H1 (cell line): Measurements from ENCODE around the gene AHDC1. TPM values are rescaled to one million over a fixed set of nuclear protein-coding genes. Genes with fewer than 3 reads are reported as not detected.

ENCODE experiments used
- CTCF ChIA-PET: fragments of 300-600 bp; sonication (Branson Sonifier 250); formaldehyde crosslinking; loops from one replicate; lab custom pipeline; 2021; ENCODE audit not compliant: partially characterized antibody; lab: Charles Lee
- POLR2A ChIA-PET: fragments of 300-600 bp; sonication (Branson Sonifier 250); formaldehyde crosslinking; loops from one replicate; lab custom pipeline; 2021; ENCODE audit warnings: inconsistent platforms; ENCODE audit not compliant: partially characterized antibody; lab: Charles Lee
- DNase-seq, 2 experiments: peaks; one replicate each; pipeline versions ENCODE4 v3.0.0 to v3.0.0-alpha.2; 2010 to 2022; ENCODE audit warnings: low spot score in 2 of 2, low read depth in 1 of 2, mixed read lengths in 1 of 2
- FAIRE-seq: peaks from 2 replicates; lab custom pipeline; 2011; peaks lifted over from hg19 to GRCh38; lab: Jason Lieb, UNC
- H2AFZ ChIP-seq: 2 replicates; pipeline ENCODE4 v1.8.1; 2012; ENCODE audit warnings: low read length, inconsistent platforms
- H2AK5ac ChIP-seq: 2 replicates; pipeline ENCODE4 v1.6.1; 2013; ENCODE audit warnings: low read depth, low read length
- H2BK120ac ChIP-seq: replicated peaks from 2 replicates; pipeline ENCODE3; 2013; ENCODE audit warnings: low read depth, low read length, inconsistent platforms
- H2BK12ac ChIP-seq: 2 replicates; pipeline ENCODE4 v1.6.1; 2013; ENCODE audit warnings: low read depth, low read length
- H2BK15ac ChIP-seq: 2 replicates; pipeline ENCODE4 v1.6.1; 2013; ENCODE audit warnings: low read length
- H2BK20ac ChIP-seq: 2 replicates; pipeline ENCODE4 v1.6.1; 2013; ENCODE audit warnings: low read length
- H2BK5ac ChIP-seq: 2 replicates; pipeline ENCODE4 v1.6.1; 2013; ENCODE audit warnings: low read depth, low read length
- H3K14ac ChIP-seq: 2 replicates; pipeline ENCODE4 v1.6.1; 2013; ENCODE audit warnings: inconsistent platforms; ENCODE audit not compliant: insufficient read length
- H3K18ac ChIP-seq: 2 replicates; pipeline ENCODE4 v1.6.1; 2013; ENCODE audit warnings: low read length; ENCODE audit errors: extremely low read depth
- H3K23ac ChIP-seq: 2 replicates; pipeline ENCODE4 v1.6.1; 2013; ENCODE audit warnings: inconsistent platforms; ENCODE audit not compliant: insufficient read length
- H3K23me2 ChIP-seq: 2 replicates; pipeline ENCODE4 v1.6.1; 2013; ENCODE audit warnings: low read depth, low read length
- H3K27ac ChIP-seq: 2 replicates; pipeline ENCODE4 v1.6.1; 2011; ENCODE audit warnings: low read depth, low read length, inconsistent platforms
- H3K27me3 ChIP-seq, 4 experiments: replicated peaks in 1 of 4; 1 replicate in 1 of 4; 2 replicates in 3 of 4; pipeline versions ENCODE4 v1.6.1 to v1.8.1; 2011 to 2013; ENCODE audit warnings: low read length in 3 of 4, mild to moderate bottlenecking in 3 of 4, inconsistent platforms in 2 of 4, mixed read lengths in 2 of 4, moderate library complexity in 1 of 4; ENCODE audit not compliant: control insufficient read depth in 3 of 4, insufficient read depth in 3 of 4; ENCODE audit errors: extremely low read depth in 1 of 4
- H3K36me3 ChIP-seq, 4 experiments: 2 replicates each; pipeline versions ENCODE4 v1.6.1 to v1.8.1; 2011 to 2013; ENCODE audit warnings: mild to moderate bottlenecking in 4 of 4, low read length in 3 of 4, moderate library complexity in 2 of 4, control low read depth in 1 of 4, inconsistent platforms in 1 of 4; ENCODE audit not compliant: insufficient read depth in 4 of 4, control insufficient read depth in 2 of 4
- H3K4ac ChIP-seq: replicated peaks from 2 replicates; pipeline ENCODE3; 2013; ENCODE audit warnings: low read length, low read depth, mixed read lengths, inconsistent platforms; ENCODE audit not compliant: insufficient read length
- H3K4me1 ChIP-seq, 4 experiments: replicated peaks in 1 of 4; 1 replicate in 1 of 4; 2 replicates in 3 of 4; pipeline versions ENCODE4 v1.6.1 to v1.8.1; 2011 to 2013; ENCODE audit warnings: low read length in 3 of 4, inconsistent platforms in 2 of 4, mixed read lengths in 1 of 4; ENCODE audit not compliant: insufficient read depth in 4 of 4, control insufficient read depth in 3 of 4
- H3K4me2 ChIP-seq, 2 experiments: 2 replicates each; pipeline versions ENCODE4 v1.6.1 to v1.8.1; 2011 to 2013; ENCODE audit warnings: low read depth in 2 of 2, low read length in 2 of 2, control low read depth in 1 of 2, inconsistent platforms in 1 of 2, mild to moderate bottlenecking in 1 of 2; ENCODE audit not compliant: insufficient read depth in 1 of 2
- H3K4me3 ChIP-seq, 4 experiments: fragments of 200-600, 300-600 bp in 1 of 4; sonication (generic), shearing (Covaris generic), sonication (Bioruptor Twin) in 1 of 4; 2 replicates each; pipeline versions ENCODE4 v1.5.1 to v1.8.1; 2011 to 2016; ENCODE audit warnings: low read length in 4 of 4, low read depth in 3 of 4, control low read depth in 2 of 4, inconsistent platforms in 2 of 4, mild to moderate bottlenecking in 2 of 4, mixed read lengths in 1 of 4, moderate library complexity in 1 of 4; ENCODE audit not compliant: insufficient read depth in 2 of 4; ENCODE audit errors: extremely low read depth in 1 of 4
- H3K56ac ChIP-seq: replicated peaks from 2 replicates; pipeline ENCODE3; 2013; ENCODE audit warnings: low read depth, mild to moderate bottlenecking, mixed read lengths, low read length, inconsistent platforms; ENCODE audit not compliant: insufficient read length
- H3K79me1 ChIP-seq: 2 replicates; pipeline ENCODE4 v1.6.1; 2013; ENCODE audit warnings: low read depth, low read length, control low read depth
- H3K79me2 ChIP-seq, 2 experiments: 2 replicates each; pipeline versions ENCODE4 v1.6.1 to v1.8.1; 2012 to 2013; ENCODE audit warnings: low read length in 2 of 2, mild to moderate bottlenecking in 2 of 2, inconsistent platforms in 1 of 2; ENCODE audit not compliant: insufficient read depth in 2 of 2, control insufficient read depth in 1 of 2
- H3K9ac ChIP-seq, 4 experiments: replicated peaks in 1 of 4; 1 replicate in 1 of 4; 2 replicates in 3 of 4; pipeline versions ENCODE4 v1.6.1 to v1.8.1; 2011 to 2013; ENCODE audit warnings: low read depth in 3 of 4, low read length in 3 of 4, control low read depth in 2 of 4, mild to moderate bottlenecking in 2 of 4, moderate library complexity in 2 of 4, inconsistent platforms in 1 of 4; ENCODE audit errors: extremely low read depth in 1 of 4
- H3K9me3 ChIP-seq, 2 experiments: 2 replicates each; pipeline versions ENCODE4 v1.6.1 to v1.8.1; 2012 to 2013; ENCODE audit warnings: mild to moderate bottlenecking in 2 of 2, moderate library complexity in 2 of 2, control low read depth in 1 of 2, inconsistent platforms in 1 of 2, low read depth in 1 of 2, low read length in 1 of 2, mixed read lengths in 1 of 2; ENCODE audit not compliant: insufficient read depth in 2 of 2
- H4K20me1 ChIP-seq, 2 experiments: replicated peaks in 1 of 2; 2 replicates each; pipeline versions ENCODE3 to v1.8.1; 2011 to 2013; ENCODE audit warnings: inconsistent platforms in 2 of 2, low read length in 2 of 2, mild to moderate bottlenecking in 1 of 2; ENCODE audit not compliant: insufficient read depth in 2 of 2, control insufficient read depth in 1 of 2
- H4K5ac ChIP-seq: 2 replicates; pipeline ENCODE4 v1.6.1; 2013; ENCODE audit warnings: low read length, low read depth, mixed read lengths, inconsistent platforms; ENCODE audit not compliant: insufficient read length
- H4K8ac ChIP-seq: 2 replicates; pipeline ENCODE4 v1.8.0; 2013; ENCODE audit warnings: mild to moderate bottlenecking, moderate library complexity, low read length, inconsistent platforms; ENCODE audit not compliant: insufficient read depth; ENCODE audit errors: extremely low read depth
- H4K91ac ChIP-seq: replicated peaks from 2 replicates; pipeline ENCODE3; 2013; ENCODE audit warnings: low read length, mixed read lengths, inconsistent platforms; ENCODE audit not compliant: insufficient read length
- ASH2L ChIP-seq: fragments of 200-600, 300-600 bp; sonication (generic); IDR thresholded peaks from one replicate; pipeline ENCODE4 v1.7.1; 2017; ENCODE audit warnings: low read length
- KDM1A ChIP-seq: fragments of 200-600, 300-600 bp; sonication (generic); IDR thresholded peaks from 2 replicates; pipeline ENCODE4 v1.7.1; 2016; ENCODE audit warnings: mild to moderate bottlenecking, low read length, borderline replicate concordance
- SRF ChIP-seq: IDR thresholded peaks from 2 replicates; pipeline ENCODE4 v1.6.1; 2011; ENCODE audit warnings: mild to moderate bottlenecking, low read depth, low read length, moderate library complexity
- WGBS, 2 experiments: shearing (Covaris generic) in 1 of 2; methylation state at CpG; one replicate each; pipeline versions ENCODE4 v1.1.6 to v1.1.7; 2013 to 2015; ENCODE audit warnings: low lambda C conversion rate in 2 of 2, mixed read lengths in 2 of 2, inconsistent platforms in 1 of 2, low coverage in 1 of 2, missing lambda C conversion rate in 1 of 2; ENCODE audit not compliant: insufficient replicate concordance in 2 of 2, insufficient coverage in 1 of 2, insufficient read length in 1 of 2; ENCODE audit errors: extremely low coverage in 1 of 2, missing lambda C conversion rate in 1 of 2; 5-methylcytosine and 5-hydroxymethylcytosine counted together
- polyA plus RNA-seq, 7 experiments: library from polyadenylated mRNA; depleted of rRNA in 3 of 7; stranded (reverse) in 5 of 7; unstranded in 2 of 7; fragments of >200 nt in 5 of 7; fragments of 200-250 nt in 2 of 7; gene quantifications; 1 replicate in 5 of 7; 2 replicates in 1 of 7; 4 replicates in 1 of 7; pipeline versions ENCODE4 v1.2.1 to v1.2.3, GENCODE V29; 2011 to 2013; ENCODE audit warnings: missing spikeins in 2 of 7, mixed read lengths in 2 of 7
- total RNA-seq: library from RNA; stranded (reverse); fragmentation: NEBNext Ultra II Directional; extraction: Animal tissue kit (Norgen Biotek cat#: 25700); gene quantifications from 2 replicates; pipeline ENCODE4 v1.2.1, GENCODE V29; 2021

The AHDC1 gene
- total and polyA plus RNA-seq, 2 of the 8 experiments (the other 6 are each of a cell fraction or from before 2014, with no cell fraction given) = 4.4 to 35.1 TPM

- ChIA-PET POLR2A (interaction anchor here (0.9 kb wide), 1 partner anchor 29 kb away, joined by 3 read pairs; no protein-coding TSS in a partner anchor), CTCF (interaction anchor here (0.6 to 6.2 kb wide), 11 partner anchors 8 to 657 kb away, joined by 3 to 47 read pairs (median 4); partner anchors contain the start of gene AHDC1)
- H3K23ac ChIP-seq = no peak overlapping the region
Measured at GRCh38 chr1:27647328-27647727, 43.4 kb upstream of the AHDC1 start.

More at GRCh38 chr1:27647328-27647727, 43.4 kb upstream of the AHDC1 start:
- no peak overlapping the region for H3K4ac ChIP-seq
- H2AK5ac ChIP-seq = no peak overlapping the region
- no peak overlapping the region for H2BK120ac ChIP-seq
- no peak overlapping the region for H3K14ac ChIP-seq
- H2BK5ac ChIP-seq = no peak overlapping the region
- no peak overlapping the region for H4K5ac ChIP-seq
- no peaks in the 10 kb centered on the region for H3K23me2 ChIP-seq
- H4K91ac ChIP-seq = no peak overlapping the region
- no peak overlapping the region for H2AFZ ChIP-seq
- H3K9me3 ChIP-seq = no peaks in the 10 kb centered on the region
- H2BK20ac ChIP-seq = no peak overlapping the region
- H3K27me3 ChIP-seq = no peaks in the 10 kb centered on the region
- no peaks in the 10 kb centered on the region for H4K20me1 ChIP-seq
- 94% methylated on average over 5 of the region's 5 CpGs; no CpG with 5 or more reads in 1 of the 2 experiments for WGBS, 2 experiments
- no peak overlapping the region for H3K9ac ChIP-seq
- no peak overlapping the region for H3K56ac ChIP-seq
- H3K4me3 ChIP-seq = no peak overlapping the region
- DNase-seq = no peak
- H2BK12ac ChIP-seq = no peak overlapping the region
- TF ChIP-seq KDM1A (0 out of 2 replicates have a peak, but pooled peaks have one; percentile 32), SRF (no peak), ASH2L (no peak)
- FAIRE-seq = no peak
- H3K4me2 ChIP-seq = no peak overlapping the region
- H3K27ac ChIP-seq = no peak overlapping the region
- H3K79me2 ChIP-seq = no peaks in the 10 kb centered on the region
- H4K8ac ChIP-seq = no peak overlapping the region
- H3K79me1 ChIP-seq = no peaks in the 10 kb centered on the region
- no peak overlapping the region for H3K18ac ChIP-seq
- peaks cover 8 to 13% (median 9%) of the 10 kb centered on the region in 4 experiments for H3K4me1 ChIP-seq
- no peaks in the 10 kb centered on the region for H3K36me3 ChIP-seq
- H2BK15ac ChIP-seq = no peak overlapping the region
